GM21576 (cell line): Measurements from ENCODE around the gene TMEM238.
"Not testable (repeated sequence)": the region's sequence is repeated elsewhere in the genome, so short reads cannot be mapped to it uniquely, and the experiment has no call there.

Experiments
- ATAC-seq: cut with Tn5 transposase; IDR thresholded peaks from one replicate; pipeline ENCODE4 v1.9.1; 2021; ENCODE audit warnings: mild to moderate bottlenecking, moderate library complexity; ENCODE audit not compliant: unreplicated experiment

TMEM238 gene

DNA sequence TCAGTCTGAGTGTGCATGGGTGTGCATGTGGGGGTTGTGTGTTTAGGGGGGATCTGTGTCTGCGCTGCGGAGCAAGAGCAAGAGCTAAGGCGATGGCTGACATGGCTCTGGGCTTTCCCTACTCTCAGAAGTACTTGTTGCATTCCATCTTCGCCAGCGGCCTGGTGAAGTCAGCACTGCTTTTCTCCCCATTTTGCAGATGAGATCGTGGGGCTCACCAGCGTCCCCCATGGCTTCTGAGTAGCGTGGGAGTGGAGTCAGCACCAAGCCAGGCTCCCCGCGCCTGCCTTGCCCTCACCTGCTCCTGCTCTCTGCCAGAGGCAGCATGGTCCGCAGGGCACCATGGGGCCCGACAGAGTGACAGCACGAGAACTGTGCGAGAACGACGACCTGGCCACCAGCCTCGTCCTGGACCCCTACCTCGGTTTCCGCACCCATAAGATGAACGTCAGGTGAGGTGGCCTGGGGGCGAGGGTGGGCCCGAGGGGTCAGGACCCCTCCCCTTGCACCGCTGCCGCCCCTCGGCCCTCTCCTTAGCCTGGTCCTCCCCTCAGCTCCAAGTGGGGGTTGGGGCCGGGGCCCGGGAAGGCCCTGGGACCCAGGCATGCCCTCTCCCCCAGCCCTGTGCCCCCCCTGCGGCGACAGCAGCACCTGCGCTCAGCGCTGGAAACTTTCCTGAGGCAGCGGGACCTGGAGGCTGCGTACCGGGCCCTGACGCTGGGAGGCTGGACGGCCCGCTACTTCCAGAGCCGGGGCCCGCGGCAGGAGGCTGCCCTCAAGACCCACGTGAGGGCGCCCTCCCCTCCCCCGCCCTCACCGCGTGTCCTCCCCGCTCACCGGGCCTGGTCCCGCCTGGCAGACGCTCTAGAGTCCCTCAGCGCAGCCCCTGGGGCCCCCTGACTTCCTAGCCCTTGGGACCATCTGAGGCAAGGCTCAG is 42.2 kb downstream of the TMEM238 start:
- no peak for ATAC-seq

- ATAC-seq = no peak
These were observed 42.9 kb downstream of the TMEM238 start for GRCh38 chr19:55341171-55341588.

DNA sequence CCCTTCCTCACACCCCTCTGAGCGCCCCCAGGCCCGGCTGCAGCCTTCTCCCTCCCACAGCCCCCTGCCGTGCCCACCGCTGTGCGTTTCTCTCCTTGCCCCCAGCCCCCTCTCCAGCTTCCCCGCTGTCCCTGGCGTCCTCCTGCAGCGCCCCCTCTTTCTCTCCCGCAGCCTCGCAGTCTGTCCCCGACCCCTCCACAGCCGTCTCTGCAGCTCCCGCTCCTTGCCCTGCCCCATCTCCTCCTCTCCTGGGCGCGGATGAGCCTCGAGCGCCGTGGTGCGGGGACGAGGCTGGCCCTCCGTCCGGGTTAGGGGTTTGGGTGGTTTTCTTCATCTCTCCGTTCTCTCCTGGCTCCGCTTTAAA is 43.3 kb downstream of the TMEM238 start:
- no peak for ATAC-seq

DNA sequence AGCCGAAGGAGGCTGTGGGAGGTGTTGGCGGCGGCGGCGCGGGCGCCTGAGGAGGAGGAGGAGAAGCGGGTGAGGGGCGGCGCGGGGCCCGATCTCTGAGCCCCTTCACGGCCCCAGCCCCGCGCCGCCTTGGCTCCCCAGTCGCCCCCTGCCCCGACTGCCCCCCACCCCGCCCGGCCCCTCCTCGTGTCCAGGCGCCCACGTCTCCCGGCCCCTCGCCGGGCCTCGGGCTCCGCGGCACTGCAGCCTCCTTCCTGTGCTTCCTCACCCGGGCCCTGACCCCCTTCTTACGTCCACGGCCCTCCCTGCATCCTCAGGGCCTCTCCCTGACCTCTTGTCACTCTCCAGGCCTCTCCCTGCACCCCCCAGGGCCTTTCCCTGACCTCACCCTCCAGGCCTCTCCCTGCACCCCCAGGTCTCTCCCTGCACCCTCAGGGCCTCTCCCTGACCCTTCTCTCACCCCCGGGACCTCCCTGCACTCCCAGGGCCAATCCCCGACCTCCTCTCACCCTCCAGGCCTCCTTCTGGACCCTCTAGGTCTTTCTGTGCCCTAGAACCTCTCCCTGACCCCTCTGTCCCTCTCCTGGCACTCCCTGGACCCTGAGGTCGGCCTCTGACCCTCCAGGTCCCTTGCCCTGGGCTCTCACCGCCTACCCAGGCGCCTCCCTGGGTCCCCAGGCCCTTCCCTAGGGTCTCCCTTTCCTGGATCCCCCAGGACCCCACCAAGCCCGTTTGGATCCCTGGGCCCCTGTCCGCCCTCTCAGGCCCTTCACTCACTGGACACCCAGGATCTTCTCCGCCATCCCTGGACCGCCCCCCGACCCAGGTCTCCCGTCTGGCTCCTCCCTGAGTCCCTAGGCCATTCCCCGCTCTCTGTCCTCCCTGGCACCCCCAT is 44.0 kb downstream of the TMEM238 start:
- no peak for ATAC-seq

GRCh38 chr19:55339105-55339888 is 44.8 kb downstream of the TMEM238 start, which contains the start of gene KMT5C:
Gene KMT5C, plus strand, starts transcription at chr19:55339876. Its CDS starts 2,061 bp downstream, at chr19:55341937.
- peak; percentile 78 for ATAC-seq

GRCh38 chr19:55336101-55336500 is 48.0 kb downstream of the TMEM238 start:
- ATAC-seq = no peak

DNA sequence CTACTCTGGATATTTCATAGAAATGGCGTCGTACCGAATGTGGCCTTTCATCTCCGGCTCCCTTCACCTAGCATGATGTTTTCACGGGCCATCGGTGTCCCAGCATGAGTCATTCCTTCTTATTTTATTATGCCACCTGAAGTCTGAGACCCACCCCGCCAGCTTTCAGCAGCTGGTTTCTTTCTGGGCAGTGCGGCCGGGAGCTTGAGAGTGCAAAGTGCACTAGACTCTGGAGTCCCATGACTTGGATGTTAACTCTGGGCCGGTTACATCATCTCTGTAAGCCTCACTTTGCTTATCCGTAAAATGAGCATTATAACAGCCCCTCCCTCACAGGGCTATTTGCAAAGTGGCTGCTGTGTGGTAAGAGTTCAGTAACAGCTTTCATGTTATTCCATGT is 50.2 kb downstream of the TMEM238 start:
- no peak for ATAC-seq

- not testable (repeated sequence) for ATAC-seq
These were observed 54.3 kb downstream of the TMEM238 start for GRCh38 chr19:55329791-55330190.
